Fibroblast of mammary gland (primary cell): Measurements from ENCODE around the gene RNF157.
"Not testable (repeated sequence)": the region's sequence is repeated elsewhere in the genome, so short reads cannot be mapped to it uniquely, and the experiment has no call there.

Experiments used
- DNase-seq: peaks from one replicate; pipeline ENCODE4 v3.0.0-alpha.2; 2010; ENCODE audit warnings: low read depth
- H3K4me3 ChIP-seq: 2 replicates; pipeline ENCODE4 v1.5.1; 2011; ENCODE audit warnings: low read depth, mild to moderate bottlenecking, low read length, moderate library complexity; ENCODE audit not compliant: control insufficient read depth
- TF ChIP-seq, protein P1 (sequence below): conservative IDR thresholded peaks from 2 replicates; pipeline ENCODE4 v1.5.1; 2011; ENCODE audit warnings: low read depth, low read length, inconsistent platforms; ENCODE audit not compliant: control insufficient read depth, insufficient read depth

RNF157 gene

GRCh38 chr17:76219670-76220383, 20.5 kb downstream of the RNF157 start:
- DNase-seq: no peak
- H3K4me3 ChIP-seq: no peak overlapping the region
- TF ChIP-seq, protein P1, sequence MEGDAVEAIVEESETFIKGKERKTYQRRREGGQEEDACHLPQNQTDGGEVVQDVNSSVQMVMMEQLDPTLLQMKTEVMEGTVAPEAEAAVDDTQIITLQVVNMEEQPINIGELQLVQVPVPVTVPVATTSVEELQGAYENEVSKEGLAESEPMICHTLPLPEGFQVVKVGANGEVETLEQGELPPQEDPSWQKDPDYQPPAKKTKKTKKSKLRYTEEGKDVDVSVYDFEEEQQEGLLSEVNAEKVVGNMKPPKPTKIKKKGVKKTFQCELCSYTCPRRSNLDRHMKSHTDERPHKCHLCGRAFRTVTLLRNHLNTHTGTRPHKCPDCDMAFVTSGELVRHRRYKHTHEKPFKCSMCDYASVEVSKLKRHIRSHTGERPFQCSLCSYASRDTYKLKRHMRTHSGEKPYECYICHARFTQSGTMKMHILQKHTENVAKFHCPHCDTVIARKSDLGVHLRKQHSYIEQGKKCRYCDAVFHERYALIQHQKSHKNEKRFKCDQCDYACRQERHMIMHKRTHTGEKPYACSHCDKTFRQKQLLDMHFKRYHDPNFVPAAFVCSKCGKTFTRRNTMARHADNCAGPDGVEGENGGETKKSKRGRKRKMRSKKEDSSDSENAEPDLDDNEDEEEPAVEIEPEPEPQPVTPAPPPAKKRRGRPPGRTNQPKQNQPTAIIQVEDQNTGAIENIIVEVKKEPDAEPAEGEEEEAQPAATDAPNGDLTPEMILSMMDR: no peak

- no peak overlapping the region for H3K4me3 ChIP-seq
- no peak for DNase-seq
- TF ChIP-seq, protein P1: no peak
Observed at GRCh38 chr17:76217081-76217480, 23.2 kb downstream of the RNF157 start.

DNA sequence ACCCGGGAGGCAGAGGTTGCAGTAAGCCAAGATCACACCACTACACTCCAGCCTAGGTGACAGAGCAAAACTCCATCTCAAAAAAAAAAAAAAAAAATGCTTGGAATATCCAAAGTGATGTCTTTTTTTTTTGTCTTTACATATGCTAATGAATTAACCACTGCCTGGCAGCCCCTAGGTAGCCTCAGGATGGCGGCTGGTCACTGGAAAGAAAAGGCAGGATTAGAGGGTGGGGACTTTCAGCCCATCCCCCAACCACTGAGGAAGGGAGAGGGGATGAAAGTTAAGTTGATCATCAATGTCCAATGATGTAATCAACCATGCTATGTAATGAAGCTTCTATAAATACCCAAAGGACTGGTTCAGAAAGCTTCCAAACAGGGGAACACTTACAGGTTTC, 26.8 kb downstream of the RNF157 start:
- H3K4me3 ChIP-seq: no peak overlapping the region
- TF ChIP-seq, protein P1: no peak
- DNase-seq: no peak

DNA sequence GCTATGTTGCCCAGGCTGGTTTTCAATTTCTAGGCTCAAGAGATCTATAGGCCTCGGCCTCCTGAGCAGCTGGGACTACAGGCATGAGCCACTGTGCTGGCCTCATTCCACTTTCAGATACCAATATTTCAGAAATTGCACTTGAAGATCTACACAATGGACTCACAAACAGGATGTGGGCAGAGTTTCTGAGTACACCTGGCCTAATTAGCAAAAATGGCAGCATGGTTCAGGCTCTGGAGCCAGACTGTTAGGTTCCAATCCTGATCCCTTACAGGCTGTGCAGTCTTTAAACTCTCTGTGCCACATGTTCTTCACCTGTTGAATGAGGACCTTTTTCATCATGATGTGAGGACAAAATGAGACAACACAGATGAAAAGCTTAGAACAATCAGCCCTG, 32.2 kb downstream of the RNF157 start:
- no peak for DNase-seq
- no peak overlapping the region for H3K4me3 ChIP-seq
- TF ChIP-seq, protein P1: no peak

DNA sequence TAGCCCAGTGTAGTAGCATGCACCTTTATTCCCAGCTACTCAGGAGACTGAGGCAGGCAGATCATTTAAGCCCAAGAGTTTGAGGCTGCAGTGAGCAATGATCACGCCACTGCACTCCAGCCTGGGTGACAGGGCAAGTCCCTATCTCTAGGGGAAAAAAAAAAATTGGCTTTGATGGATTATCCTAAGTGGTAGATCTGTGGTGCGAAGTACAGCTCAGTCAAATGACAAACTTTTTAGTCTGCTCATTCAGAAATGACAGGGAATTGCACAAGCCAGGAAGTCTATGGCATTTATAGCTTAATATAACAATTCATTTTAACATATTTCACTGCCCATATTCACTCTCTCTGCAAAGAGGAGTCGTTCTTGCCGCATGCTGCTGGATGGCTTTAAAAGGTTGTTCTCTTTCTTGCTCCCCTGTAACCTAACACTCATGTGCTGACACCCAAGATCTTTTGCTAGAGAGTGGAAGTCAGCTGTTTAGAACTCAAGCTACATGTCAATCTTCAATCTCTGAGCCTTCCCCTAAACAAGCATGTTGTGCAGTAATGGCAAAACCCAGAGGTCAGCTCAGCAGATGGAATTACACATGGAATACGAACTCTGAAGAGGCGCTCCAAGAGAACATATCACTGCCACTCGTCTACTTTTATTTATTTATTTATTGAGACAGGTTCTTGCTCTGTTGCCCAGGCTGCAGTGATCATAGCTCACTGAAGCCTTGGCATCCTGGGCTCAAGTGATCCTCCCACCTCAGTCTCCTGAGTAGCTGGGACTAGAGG, 32.8 kb downstream of the RNF157 start:
- TF ChIP-seq, protein P1: no peak
- H3K4me3 ChIP-seq: no peak overlapping the region

DNA sequence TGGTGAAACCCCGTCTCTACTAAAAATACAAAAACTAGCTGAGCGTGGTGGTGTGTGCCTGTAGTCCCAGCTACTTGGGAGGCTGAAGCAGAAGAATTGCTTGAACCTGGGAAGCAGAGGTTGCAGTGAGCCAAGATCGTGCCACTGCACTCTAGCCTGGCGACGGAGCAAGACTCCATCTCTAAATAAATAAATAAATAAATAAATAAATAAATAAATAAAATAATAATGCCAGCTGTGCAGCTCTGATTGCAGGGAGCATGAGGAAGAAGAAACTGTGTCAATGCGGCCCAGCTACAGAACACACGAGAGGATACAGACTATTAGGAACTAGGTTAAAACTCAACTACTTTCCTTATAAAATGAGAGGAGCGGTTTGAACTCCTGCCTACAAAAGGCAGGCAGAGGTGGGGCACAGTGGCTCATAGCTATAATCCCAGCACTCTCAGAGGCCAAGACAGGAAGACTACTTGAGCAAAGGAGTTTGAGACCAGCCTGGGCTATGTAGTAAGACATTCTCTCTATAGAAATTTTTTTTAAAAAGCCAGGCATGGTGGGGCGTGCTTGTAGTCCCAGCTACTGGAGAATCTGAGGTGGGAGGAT, 34.6 kb downstream of the RNF157 start:
- not testable (repeated sequence) for DNase-seq, H3K4me3 ChIP-seq

More for the DNA sequence above, 32.8 kb downstream of the RNF157 start:
- no peak for DNase-seq

DNA sequence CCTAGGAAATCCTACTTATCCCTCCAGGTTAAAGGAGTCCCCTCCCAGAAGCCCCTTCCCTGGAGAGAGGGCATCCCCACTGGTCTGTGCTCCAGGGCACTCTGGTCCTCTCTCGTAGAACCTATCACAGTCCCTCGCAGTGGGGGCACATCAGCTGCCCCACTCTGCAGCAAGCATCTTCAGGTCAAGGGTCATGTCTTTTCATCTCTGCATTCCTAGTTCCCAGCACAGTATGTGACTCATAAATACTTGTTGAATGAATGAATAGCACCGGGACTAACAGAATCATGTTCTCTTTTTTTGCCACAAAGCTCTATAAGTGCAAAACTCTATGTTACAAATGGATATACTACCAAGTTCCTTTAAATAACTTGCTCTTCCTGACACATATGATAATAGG, 36.0 kb downstream of the RNF157 start:
- DNase-seq: peak; percentile 85
- no peak overlapping the region for H3K4me3 ChIP-seq
- TF ChIP-seq, protein P1: no peak
